Hepatocyte (in vitro differentiated cells): ENCODE measurements around the gene SFMBT2. TPM values are rescaled to one million over a fixed set of nuclear protein-coding genes. Genes with fewer than 3 reads are reported as not detected.

ENCODE experiments used
- DNase-seq: peaks from one replicate; pipeline ENCODE4 v3.0.0-alpha.2; 2016; ENCODE audit warnings: low spot score
- H2AFZ ChIP-seq: fragments of 200-600 bp; sonication (generic); 2 replicates; pipeline ENCODE4 v1.6.0; 2016; ENCODE audit warnings: antibody characterized with exemption, mild to moderate bottlenecking
- H3K27ac ChIP-seq: fragments of 200-600 bp; sonication (generic); 2 replicates; pipeline ENCODE4 v1.5.1; 2016; ENCODE audit warnings: mild to moderate bottlenecking
- H3K27me3 ChIP-seq: fragments of 200-600 bp; sonication (generic); 2 replicates; pipeline ENCODE4 v1.6.1; 2016
- H3K36me3 ChIP-seq: fragments of 200-600 bp; sonication (generic); replicated peaks from 2 replicates; pipeline ENCODE4 v1.5.1; 2016; ENCODE audit warnings: low read depth; ENCODE audit not compliant: insufficient read depth
- H3K4me1 ChIP-seq: fragments of 200-600 bp; sonication (generic); 2 replicates; pipeline ENCODE4 v1.5.1; 2016; ENCODE audit warnings: mild to moderate bottlenecking, moderate library complexity; ENCODE audit not compliant: insufficient read depth
- H3K4me2 ChIP-seq: fragments of 200-600 bp; sonication (generic); 2 replicates; pipeline ENCODE4 v1.6.0; 2016
- H3K4me3 ChIP-seq: fragments of 200-600 bp; sonication (generic); 2 replicates; pipeline ENCODE4 v1.5.1; 2016; ENCODE audit warnings: mild to moderate bottlenecking
- H3K79me2 ChIP-seq: fragments of 200-600 bp; sonication (generic); 2 replicates; pipeline ENCODE4 v1.6.0; 2017; ENCODE audit warnings: mild to moderate bottlenecking
- H3K9me2 ChIP-seq: fragments of 200-600 bp; sonication (generic); replicated peaks from 2 replicates; pipeline ENCODE4 v1.6.0; 2017; ENCODE audit warnings: mild to moderate bottlenecking; ENCODE audit not compliant: insufficient read depth
- H3K9me3 ChIP-seq: fragments of 200-600 bp; sonication (generic); 2 replicates; pipeline ENCODE4 v1.5.1; 2016; ENCODE audit warnings: low read depth, mild to moderate bottlenecking
- H4K20me1 ChIP-seq: fragments of 200-600 bp; sonication (generic); 2 replicates; pipeline ENCODE4 v1.6.0; 2016; ENCODE audit warnings: mild to moderate bottlenecking; ENCODE audit not compliant: insufficient read depth, poor library complexity, severe bottlenecking
- CTCF ChIP-seq: fragments of 200-600 bp; sonication (generic); IDR thresholded peaks from 2 replicates; pipeline ENCODE4 v1.5.1; 2016; ENCODE audit warnings: antibody characterized with exemption, mild to moderate bottlenecking; ENCODE audit not compliant: poor library complexity
- EZH2 ChIP-seq: fragments of 200-600 bp; sonication (generic); IDR thresholded peaks from 2 replicates; pipeline ENCODE4 v1.6.1; 2016; ENCODE audit warnings: antibody characterized with exemption, mild to moderate bottlenecking, borderline replicate concordance
- EZH2phosphoT487 ChIP-seq: fragments of 200-600 bp; sonication (generic); IDR thresholded peaks from one replicate; pipeline ENCODE4 v1.6.1; 2018; ENCODE audit warnings: antibody characterized with exemption, mild to moderate bottlenecking, low read depth, moderate library complexity; ENCODE audit not compliant: unreplicated experiment, severe bottlenecking
- WGBS: methylation state at CpG from one replicate; pipeline ENCODE4 v1.1.6; 2016; ENCODE audit warnings: low lambda C conversion rate; ENCODE audit errors: missing lambda C conversion rate; 5-methylcytosine and 5-hydroxymethylcytosine counted together
- polyA plus RNA-seq: library from polyadenylated mRNA; unstranded; fragments of >200 nt; fragmentation: Nextera tagmentation; extraction: Ambion mirVana; gene quantifications from 2 replicates; pipeline ENCODE4 v1.2.1, GENCODE V29; 2016
- total RNA-seq: library from RNA; depleted of rRNA; stranded (reverse); fragments of >200 nt; gene quantifications from 2 replicates; pipeline ENCODE4 v1.2.3, GENCODE V29; 2014

The SFMBT2 gene
- total and polyA plus RNA-seq, 2 experiments from 2014 or later: 1.1 to 3.8 TPM

GRCh38 chr10:7322623-7323022 lies 88.2 kb downstream of the SFMBT2 start:
- Histone ChIP-seq H3K9me2 (no peaks in the 10 kb centered on the region), H3K4me1 (peaks cover 4% of the 10 kb centered on the region), H3K79me2 (no peaks in the 10 kb centered on the region), H3K27ac (no peak overlapping the region), H3K4me3 (no peak overlapping the region), H2AFZ (no peak overlapping the region), H4K20me1 (no peaks in the 10 kb centered on the region), H3K4me2 (no peak overlapping the region), H3K27me3 (no peaks in the 10 kb centered on the region), H3K36me3 (no peaks in the 10 kb centered on the region), H3K9me3 (peaks cover 7% of the 10 kb centered on the region)
- WGBS: 83% methylated on average over 1 of the region's 1 CpG
- no peak for TF ChIP-seq EZH2
- no peak for TF ChIP-seq CTCF
- no peak for DNase-seq

GRCh38 chr10:7320072-7320471 lies 90.8 kb downstream of the SFMBT2 start:
- H4K20me1 ChIP-seq: no peaks in the 10 kb centered on the region
- no peak for TF ChIP-seq CTCF
- no peak for TF ChIP-seq EZH2phosphoT487
- TF ChIP-seq EZH2: no peak
- WGBS: 94% methylated on average over 7 of the region's 7 CpGs
- H3K27me3 ChIP-seq: no peaks in the 10 kb centered on the region
- H3K4me1 ChIP-seq: peaks cover 4% of the 10 kb centered on the region
- H3K4me3 ChIP-seq: no peak overlapping the region
- H3K79me2 ChIP-seq: no peaks in the 10 kb centered on the region
- no peak overlapping the region for H2AFZ ChIP-seq
- no peak overlapping the region for H3K27ac ChIP-seq
- no peaks in the 10 kb centered on the region for H3K9me3 ChIP-seq
- no peaks in the 10 kb centered on the region for H3K36me3 ChIP-seq
- no peak for DNase-seq
- H3K9me2 ChIP-seq: no peaks in the 10 kb centered on the region
- no peak overlapping the region for H3K4me2 ChIP-seq

GRCh38 chr10:7319632-7320031 lies 91.2 kb downstream of the SFMBT2 start:
- no peak overlapping the region for H2AFZ ChIP-seq
- H3K4me2 ChIP-seq: no peak overlapping the region
- H4K20me1 ChIP-seq: no peaks in the 10 kb centered on the region
- no peaks in the 10 kb centered on the region for H3K79me2 ChIP-seq
- no peak for TF ChIP-seq EZH2
- no peak for TF ChIP-seq EZH2phosphoT487
- TF ChIP-seq CTCF: no peak
- H3K27me3 ChIP-seq: no peaks in the 10 kb centered on the region
- DNase-seq: no peak
- H3K4me3 ChIP-seq: no peak overlapping the region
- no peak overlapping the region for H3K27ac ChIP-seq
- H3K9me2 ChIP-seq: no peaks in the 10 kb centered on the region
- peaks cover 4% of the 10 kb centered on the region for H3K4me1 ChIP-seq
- no peaks in the 10 kb centered on the region for H3K36me3 ChIP-seq
- no peaks in the 10 kb centered on the region for H3K9me3 ChIP-seq

GRCh38 chr10:7318836-7319235 lies 92.0 kb downstream of the SFMBT2 start:
- Histone ChIP-seq H3K27ac (no peak overlapping the region), H3K27me3 (no peaks in the 10 kb centered on the region), H3K4me3 (no peak overlapping the region), H3K9me3 (no peaks in the 10 kb centered on the region), H3K36me3 (no peaks in the 10 kb centered on the region), H3K79me2 (no peaks in the 10 kb centered on the region), H4K20me1 (no peaks in the 10 kb centered on the region), H2AFZ (no peak overlapping the region), H3K9me2 (no peaks in the 10 kb centered on the region), H3K4me1 (peaks cover 4% of the 10 kb centered on the region), H3K4me2 (no peak overlapping the region)
- WGBS: 69% methylated on average over 9 of the region's 9 CpGs
- DNase-seq: no peak
- no peak for TF ChIP-seq CTCF
- no peak for TF ChIP-seq EZH2phosphoT487
- no peak for TF ChIP-seq EZH2
